ENCODE results near the gene CCDC28B. TPM values are rescaled to one million over a fixed set of nuclear protein-coding genes. Genes with fewer than 3 reads are reported as not detected.
A peak's percentile ranks its signal among the peaks of the same experiment; 100 is the strongest.

Gene CCDC28B
- total RNA-seq, 4 donors from 2014 or later = 5.0 to 7.8 (median 6.5) TPM

GRCh38 chr1:32179193-32179442 lies 21.3 kb upstream of the CCDC28B start:
- Histone ChIP-seq H3K27me3 (no peaks in the 10 kb centered on the region), H3K4me1 (peaks cover 35 to 53% (median 46%) of the 10 kb centered on the region in 4 donors), H3K27ac (replicated peaks in 1 of 4) (peak overlapping the region; percentile 93 to 96 (median 94)), H3K4me3 (peak overlapping the region; percentile 61 to 76 (median 70)), H3K36me3 (peaks cover 3 to 38% (median 21%) of the 10 kb centered on the region in 4 donors), H3K9me3 (no peaks in the 10 kb centered on the region)
- intact Hi-C loops (cut with DNase I) = no loop called here
- no peak for DNase-seq (ENCODE audit: extremely low spot score)
- 12% methylated on average over 7 of the region's 7 CpGs for WGBS
- TF ChIP-seq POLR2A (IDR thresholded peaks at IDR 0.05; ENCODE audit: low read depth) (no peak), CTCF (IDR thresholded peaks at IDR 0.05) (no peak), POLR2AphosphoS5 (IDR thresholded peaks at IDR 0.05) (no peak), EP300 (IDR thresholded peaks at IDR 0.05) (no peak)

GRCh38 chr1:32179443-32180185 lies 20.8 kb upstream of the CCDC28B start, which contains the start of gene TXLNA:
Gene TXLNA, plus strand, starts transcription at chr1:32179675. Its CDS starts 671 bp downstream, at chr1:32180346.
- TF ChIP-seq EP300 (IDR thresholded peaks at IDR 0.05) = no peak
- TF ChIP-seq CTCF (IDR thresholded peaks at IDR 0.05) = peak in 2 of 3 experiments; percentile 14 to 17
- peak; percentile 85 to 87 for TF ChIP-seq POLR2AphosphoS5 (IDR thresholded peaks at IDR 0.05)
- TF ChIP-seq POLR2A (IDR thresholded peaks at IDR 0.05; ENCODE audit: low read depth) = peak; percentile 16
- Histone ChIP-seq H3K9me3 (peaks cover 0 to 2% (median 0%) of the 10 kb centered on the region in 4 donors), H3K27me3 (no peaks in the 10 kb centered on the region), H3K36me3 (peaks cover 8 to 38% (median 24%) of the 10 kb centered on the region in 4 donors), H3K4me3 (peak within 1 kb of the TSS; percentile 61 to 76 (median 70)), H3K4me1 (peaks cover 40 to 58% (median 51%) of the 10 kb centered on the region in 4 donors), H3K27ac (replicated peaks in 1 of 4) (peak within 1 kb of the TSS; percentile 93 to 96 (median 94))
- DNase-seq (ENCODE audit: extremely low spot score) = peak; percentile 99
- intact Hi-C loops (cut with DNase I) = no loop called here
- WGBS = 0% methylated on average over 10 of the region's 79 CpGs

- WGBS = 5% methylated on average over 22 of the region's 36 CpGs
- H3K36me3 ChIP-seq = peaks cover 10 to 43% (median 29%) of the 10 kb centered on the region in 4 donors
- no peak for DNase-seq (ENCODE audit: extremely low spot score)
- TF ChIP-seq POLR2AphosphoS5 (IDR thresholded peaks at IDR 0.05) (no peak), POLR2A (IDR thresholded peaks at IDR 0.05; ENCODE audit: low read depth) (peak; percentile 37)
- peak overlapping the region; percentile 61 to 76 (median 70) for H3K4me3 ChIP-seq
- peak overlapping the region; percentile 93 to 96 (median 94) for H3K27ac ChIP-seq (replicated peaks in 1 of 4)
- no peaks in the 10 kb centered on the region for H3K27me3 ChIP-seq
- H3K9me3 ChIP-seq = peaks cover 0 to 3% (median 0%) of the 10 kb centered on the region in 4 donors
- H3K4me1 ChIP-seq = peaks cover 46 to 65% (median 59%) of the 10 kb centered on the region in 4 donors
- intact Hi-C loops (cut with DNase I) = no loop called here
Measured at GRCh38 chr1:32180186-32181060, 20.0 kb upstream of the CCDC28B start.

- intact Hi-C loops (cut with DNase I) = no loop called here
- H3K27ac ChIP-seq (replicated peaks in 1 of 4) = peak overlapping the region; percentile 25 to 96 (median 94)
- H3K4me3 ChIP-seq = peak overlapping the region; percentile 61 to 76 (median 70)
- H3K27me3 ChIP-seq = no peaks in the 10 kb centered on the region
- H3K36me3 ChIP-seq = peaks cover 10 to 48% (median 36%) of the 10 kb centered on the region in 4 donors
- no peak for DNase-seq (ENCODE audit: extremely low spot score)
- H3K4me1 ChIP-seq = peaks cover 47 to 71% (median 64%) of the 10 kb centered on the region in 4 donors
- TF ChIP-seq EP300 (IDR thresholded peaks at IDR 0.05) (no peak), POLR2AphosphoS5 (IDR thresholded peaks at IDR 0.05) (no peak), CTCF (IDR thresholded peaks at IDR 0.05) (no peak), POLR2A (IDR thresholded peaks at IDR 0.05; ENCODE audit: low read depth) (no peak)
- 74% methylated on average over 9 of the region's 9 CpGs for WGBS
- H3K9me3 ChIP-seq = peaks cover 0 to 3% (median 0%) of the 10 kb centered on the region in 4 donors
Measured at GRCh38 chr1:32181065-32181464, 19.3 kb upstream of the CCDC28B start.
